Activated CD8-positive, alpha-beta T cell treated with anti-CD3 and anti-CD28 coated beads, Interleukin-2, amount 10 ng/mL, durations not matched to agents 7 days and 5 days (primary cell): Measurements from ENCODE around the gene COBLL1. TPM values are rescaled to one million over a fixed set of nuclear protein-coding genes. Genes with fewer than 3 reads are reported as not detected.

Source experiments
- ATAC-seq: fragments of 150-1000 bp; cut with Tn5 transposase; one replicate; pipeline ENCODE4 v1.10.0; 2021; ENCODE audit warnings: moderate library complexity
- CTCF ChIA-PET: fragments of 350-600 bp; sonication (Branson Sonifier 250); formaldehyde crosslinking; loops from one replicate; lab custom pipeline; 2021; ENCODE audit warnings: antibody characterized with exemption; lab: Charles Lee
- POLR2A ChIA-PET: fragments of 350-600 bp; sonication (Branson Sonifier 250); formaldehyde crosslinking; loops from one replicate; lab custom pipeline; 2021; ENCODE audit warnings: antibody characterized with exemption; lab: Charles Lee
- DNase-seq: peaks from one replicate; pipeline ENCODE4 v3.0.0-alpha.2; 2020
- H3K27ac Mint-ChIP-seq: one replicate; pipeline ENCODE4 v1.8.0; 2021; ENCODE audit warnings: mild to moderate bottlenecking, mixed read lengths
- H3K27me3 Mint-ChIP-seq: one replicate; pipeline ENCODE4 v1.8.0; 2021; ENCODE audit warnings: low read depth, mixed read lengths
- H3K36me3 Mint-ChIP-seq: one replicate; pipeline ENCODE4 v1.8.0; 2021; ENCODE audit warnings: low read depth, mixed read lengths
- H3K4me1 Mint-ChIP-seq: one replicate; pipeline ENCODE4 v1.8.0; 2021; ENCODE audit warnings: low read depth, mixed read lengths
- H3K4me3 Mint-ChIP-seq: one replicate; pipeline ENCODE4 v1.8.0; 2021; ENCODE audit warnings: mild to moderate bottlenecking, mixed read lengths
- H3K9me3 Mint-ChIP-seq: one replicate; pipeline ENCODE4 v1.8.0; 2022; ENCODE audit warnings: mixed read lengths; ENCODE audit not compliant: insufficient read depth
- total RNA-seq, 2 experiments: library from RNA; stranded (reverse); gene quantifications; one replicate each; pipeline ENCODE4 v1.2.3, GENCODE V29; 2021

Gene COBLL1
- total RNA-seq, 2 experiments from 2014 or later = not detected

- ATAC-seq (no peak), DNase-seq (no peak)
- H3K27me3 Mint-ChIP-seq = no peaks in the 10 kb centered on the region
- H3K36me3 Mint-ChIP-seq = no peaks in the 10 kb centered on the region
- no peaks in the 10 kb centered on the region for H3K4me1 Mint-ChIP-seq
- ChIA-PET POLR2A (no interaction called here), CTCF (no interaction called here)
- no peak overlapping the region for H3K27ac Mint-ChIP-seq
- H3K9me3 Mint-ChIP-seq = no peaks in the 10 kb centered on the region
- H3K4me3 Mint-ChIP-seq = no peak overlapping the region
Observed at GRCh38 chr2:164792316-164793170, 49.1 kb downstream of the COBLL1 start.

GRCh38 chr2:164789968-164790367 lies 51.7 kb downstream of the COBLL1 start:
- Mint-ChIP-seq H3K36me3 (no peaks in the 10 kb centered on the region), H3K4me3 (no peak overlapping the region), H3K4me1 (no peaks in the 10 kb centered on the region), H3K27ac (no peak overlapping the region), H3K9me3 (no peaks in the 10 kb centered on the region), H3K27me3 (no peaks in the 10 kb centered on the region)
- CTCF ChIA-PET = no interaction called here
- DNase-seq (no peak), ATAC-seq (no peak)
- POLR2A ChIA-PET = no interaction called here

- Mint-ChIP-seq H3K27me3 (no peaks in the 10 kb centered on the region), H3K9me3 (no peaks in the 10 kb centered on the region), H3K27ac (no peak overlapping the region), H3K36me3 (no peaks in the 10 kb centered on the region), H3K4me1 (no peaks in the 10 kb centered on the region), H3K4me3 (no peak overlapping the region)
- POLR2A ChIA-PET = no interaction called here
- no peak for DNase-seq
- no peak for ATAC-seq
- CTCF ChIA-PET = no interaction called here
Observed at GRCh38 chr2:164786787-164787186, 54.8 kb downstream of the COBLL1 start.

- Mint-ChIP-seq H3K9me3 (no peaks in the 10 kb centered on the region), H3K27me3 (no peaks in the 10 kb centered on the region), H3K27ac (no peak overlapping the region), H3K4me1 (no peaks in the 10 kb centered on the region), H3K4me3 (no peak overlapping the region), H3K36me3 (no peaks in the 10 kb centered on the region)
- ChIA-PET POLR2A (no interaction called here), CTCF (interaction anchor here (0.6 kb wide), 1 partner anchor 208 kb away, joined by 4 read pairs; no protein-coding TSS in a partner anchor)
- ATAC-seq (no peak), DNase-seq (no peak)
Observed at GRCh38 chr2:164785457-164785856, 56.2 kb downstream of the COBLL1 start.

DNA sequence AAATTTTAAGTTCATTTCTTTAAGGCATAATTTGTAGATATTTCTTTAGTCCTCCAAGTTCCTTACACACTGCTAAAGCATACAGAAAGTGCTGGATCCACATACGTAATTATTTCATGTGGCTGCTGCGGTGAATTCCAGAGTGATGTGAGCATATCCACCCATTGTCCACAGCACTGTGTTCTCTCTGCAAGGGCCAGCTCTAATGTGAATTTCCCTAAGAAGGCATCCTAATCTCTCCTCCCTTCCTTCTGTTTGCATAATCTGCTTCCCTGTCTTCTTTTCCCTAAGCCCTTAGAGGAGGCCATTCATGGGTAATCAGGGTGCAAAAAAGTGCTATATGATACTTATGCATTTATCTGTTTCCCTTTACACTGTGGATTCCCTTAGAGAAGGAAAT lies 57.2 kb downstream of the COBLL1 start:
- no peak for DNase-seq
- POLR2A ChIA-PET = no interaction called here
- Mint-ChIP-seq H3K4me1 (no peaks in the 10 kb centered on the region), H3K27ac (no peak overlapping the region), H3K27me3 (no peaks in the 10 kb centered on the region), H3K9me3 (no peaks in the 10 kb centered on the region), H3K36me3 (no peaks in the 10 kb centered on the region), H3K4me3 (no peak overlapping the region)
- no peak for ATAC-seq
- CTCF ChIA-PET = no interaction called here

GRCh38 chr2:164782323-164782722 lies 59.3 kb downstream of the COBLL1 start:
- no peaks in the 10 kb centered on the region for H3K9me3 Mint-ChIP-seq
- no peaks in the 10 kb centered on the region for H3K27me3 Mint-ChIP-seq
- H3K4me3 Mint-ChIP-seq = no peak overlapping the region
- no peak overlapping the region for H3K27ac Mint-ChIP-seq
- no peaks in the 10 kb centered on the region for H3K4me1 Mint-ChIP-seq
- ATAC-seq (no peak), DNase-seq (no peak)
- POLR2A ChIA-PET = no interaction called here
- H3K36me3 Mint-ChIP-seq = no peaks in the 10 kb centered on the region
- CTCF ChIA-PET = no interaction called here

DNA sequence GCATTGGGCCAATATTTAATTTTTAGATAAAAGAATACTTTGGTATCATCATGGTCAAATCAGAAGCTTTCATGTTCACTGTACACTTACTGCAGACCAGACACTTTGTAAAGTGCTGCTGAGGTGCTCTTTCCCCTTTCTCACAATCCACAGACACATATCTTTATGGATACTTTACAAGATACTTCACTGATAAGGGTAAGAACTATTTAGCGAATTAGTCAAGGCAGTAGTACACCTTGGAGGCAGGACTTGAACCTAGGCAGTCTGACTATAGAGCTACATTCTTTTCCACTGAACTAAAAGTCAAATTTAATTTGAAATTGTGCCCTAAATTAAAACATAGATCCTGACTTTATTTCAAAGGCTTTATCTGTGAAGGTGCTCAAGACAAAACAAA lies 60.2 kb downstream of the COBLL1 start:
- ChIA-PET CTCF (no interaction called here), POLR2A (no interaction called here)
- DNase-seq (no peak), ATAC-seq (no peak)
- Mint-ChIP-seq H3K4me3 (no peak overlapping the region), H3K36me3 (no peaks in the 10 kb centered on the region), H3K27me3 (no peaks in the 10 kb centered on the region), H3K4me1 (no peaks in the 10 kb centered on the region), H3K9me3 (no peaks in the 10 kb centered on the region), H3K27ac (no peak overlapping the region)

GRCh38 chr2:164780611-164781178 lies 60.9 kb downstream of the COBLL1 start:
- Mint-ChIP-seq H3K4me1 (no peaks in the 10 kb centered on the region), H3K27me3 (no peaks in the 10 kb centered on the region), H3K9me3 (no peaks in the 10 kb centered on the region), H3K4me3 (no peak overlapping the region), H3K27ac (no peak overlapping the region), H3K36me3 (no peaks in the 10 kb centered on the region)
- DNase-seq (no peak), ATAC-seq (no peak)
- CTCF ChIA-PET = no interaction called here
- POLR2A ChIA-PET = no interaction called here

DNA sequence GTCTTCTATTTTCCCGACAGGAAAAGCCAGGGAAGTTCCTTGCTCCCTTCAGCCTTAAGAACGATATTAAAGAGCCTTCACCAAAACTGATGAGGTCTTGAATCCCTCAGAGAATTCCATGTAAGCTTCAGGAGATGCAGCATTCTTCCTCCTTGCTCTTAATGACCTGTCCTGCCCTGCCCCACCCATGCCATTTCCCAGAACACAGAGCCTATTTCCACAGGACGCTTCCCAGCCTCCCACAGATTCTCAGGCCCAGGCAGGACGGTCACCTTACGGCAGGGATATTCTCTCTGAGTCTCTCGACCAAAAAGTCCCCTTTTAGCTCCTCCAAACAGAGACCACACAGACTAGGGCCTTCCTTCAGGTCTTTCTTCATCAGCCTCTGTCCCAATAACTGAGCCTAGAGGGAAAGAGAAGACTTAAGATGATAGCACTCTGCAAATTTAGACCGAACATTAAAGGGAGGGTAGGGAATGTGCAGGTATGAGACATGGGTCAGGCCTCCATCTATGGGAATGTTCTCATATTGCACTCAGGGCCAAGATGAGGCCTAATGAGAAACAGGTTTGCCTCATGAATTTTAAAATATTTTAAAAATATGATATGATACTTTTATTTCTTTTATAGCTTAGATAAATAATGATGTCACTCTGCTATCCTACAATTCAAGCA lies 62.1 kb downstream of the COBLL1 start:
- Mint-ChIP-seq H3K4me3 (no peak overlapping the region), H3K27me3 (no peaks in the 10 kb centered on the region), H3K4me1 (no peaks in the 10 kb centered on the region), H3K36me3 (no peaks in the 10 kb centered on the region), H3K9me3 (no peaks in the 10 kb centered on the region), H3K27ac (no peak overlapping the region)
- ChIA-PET CTCF (no interaction called here), POLR2A (no interaction called here)
- DNase-seq (no peak), ATAC-seq (no peak)

- POLR2A ChIA-PET = no interaction called here
- Mint-ChIP-seq H3K4me1 (no peaks in the 10 kb centered on the region), H3K9me3 (no peaks in the 10 kb centered on the region), H3K36me3 (no peaks in the 10 kb centered on the region), H3K27ac (no peak overlapping the region), H3K27me3 (no peaks in the 10 kb centered on the region), H3K4me3 (no peak overlapping the region)
- CTCF ChIA-PET = no interaction called here
- ATAC-seq (no peak), DNase-seq (no peak)
Observed at GRCh38 chr2:164778723-164779122, 62.9 kb downstream of the COBLL1 start.

- no peaks in the 10 kb centered on the region for H3K4me1 Mint-ChIP-seq
- no peaks in the 10 kb centered on the region for H3K36me3 Mint-ChIP-seq
- POLR2A ChIA-PET = no interaction called here
- H3K4me3 Mint-ChIP-seq = no peak overlapping the region
- no peaks in the 10 kb centered on the region for H3K27me3 Mint-ChIP-seq
- H3K9me3 Mint-ChIP-seq = no peaks in the 10 kb centered on the region
- no peak overlapping the region for H3K27ac Mint-ChIP-seq
- CTCF ChIA-PET = no interaction called here
- no peak for ATAC-seq
- DNase-seq = no peak
Observed at GRCh38 chr2:164777847-164778461, 63.7 kb downstream of the COBLL1 start.

GRCh38 chr2:164773635-164774034 lies 68.0 kb downstream of the COBLL1 start:
- no peaks in the 10 kb centered on the region for H3K27me3 Mint-ChIP-seq
- no peak overlapping the region for H3K4me3 Mint-ChIP-seq
- ATAC-seq = no peak
- H3K4me1 Mint-ChIP-seq = no peaks in the 10 kb centered on the region
- no peak for DNase-seq
- H3K9me3 Mint-ChIP-seq = no peaks in the 10 kb centered on the region
- no peaks in the 10 kb centered on the region for H3K36me3 Mint-ChIP-seq
- ChIA-PET CTCF (no interaction called here), POLR2A (no interaction called here)
- no peak overlapping the region for H3K27ac Mint-ChIP-seq
